ENCODE data around the gene GLDC.

DNA sequence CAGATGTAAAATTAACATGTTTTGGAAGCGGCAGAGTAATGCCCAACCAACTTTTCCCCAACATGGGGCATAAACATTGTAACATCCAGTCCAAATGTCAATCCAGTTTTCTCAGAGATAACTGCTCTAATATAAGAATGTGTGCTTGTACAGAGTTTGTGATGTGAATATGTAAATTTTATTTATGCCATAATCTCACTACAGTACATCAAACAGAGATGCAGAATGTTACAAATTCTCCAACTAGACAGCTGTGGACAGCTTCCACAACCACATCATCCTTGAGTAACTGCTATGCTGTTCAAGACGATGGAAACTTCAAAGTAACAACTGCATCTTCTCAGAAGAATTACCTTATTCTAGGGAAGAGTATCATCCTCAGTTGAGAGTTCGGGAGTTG lies 109.9 kb downstream of the GLDC start:
- TF ChIP-seq SIN3A (IDR thresholded peaks at IDR 0.05; ENCODE audit: borderline replicate concordance, insufficient read depth, low read length) = no peak
- TF ChIP-seq, protein P1, sequence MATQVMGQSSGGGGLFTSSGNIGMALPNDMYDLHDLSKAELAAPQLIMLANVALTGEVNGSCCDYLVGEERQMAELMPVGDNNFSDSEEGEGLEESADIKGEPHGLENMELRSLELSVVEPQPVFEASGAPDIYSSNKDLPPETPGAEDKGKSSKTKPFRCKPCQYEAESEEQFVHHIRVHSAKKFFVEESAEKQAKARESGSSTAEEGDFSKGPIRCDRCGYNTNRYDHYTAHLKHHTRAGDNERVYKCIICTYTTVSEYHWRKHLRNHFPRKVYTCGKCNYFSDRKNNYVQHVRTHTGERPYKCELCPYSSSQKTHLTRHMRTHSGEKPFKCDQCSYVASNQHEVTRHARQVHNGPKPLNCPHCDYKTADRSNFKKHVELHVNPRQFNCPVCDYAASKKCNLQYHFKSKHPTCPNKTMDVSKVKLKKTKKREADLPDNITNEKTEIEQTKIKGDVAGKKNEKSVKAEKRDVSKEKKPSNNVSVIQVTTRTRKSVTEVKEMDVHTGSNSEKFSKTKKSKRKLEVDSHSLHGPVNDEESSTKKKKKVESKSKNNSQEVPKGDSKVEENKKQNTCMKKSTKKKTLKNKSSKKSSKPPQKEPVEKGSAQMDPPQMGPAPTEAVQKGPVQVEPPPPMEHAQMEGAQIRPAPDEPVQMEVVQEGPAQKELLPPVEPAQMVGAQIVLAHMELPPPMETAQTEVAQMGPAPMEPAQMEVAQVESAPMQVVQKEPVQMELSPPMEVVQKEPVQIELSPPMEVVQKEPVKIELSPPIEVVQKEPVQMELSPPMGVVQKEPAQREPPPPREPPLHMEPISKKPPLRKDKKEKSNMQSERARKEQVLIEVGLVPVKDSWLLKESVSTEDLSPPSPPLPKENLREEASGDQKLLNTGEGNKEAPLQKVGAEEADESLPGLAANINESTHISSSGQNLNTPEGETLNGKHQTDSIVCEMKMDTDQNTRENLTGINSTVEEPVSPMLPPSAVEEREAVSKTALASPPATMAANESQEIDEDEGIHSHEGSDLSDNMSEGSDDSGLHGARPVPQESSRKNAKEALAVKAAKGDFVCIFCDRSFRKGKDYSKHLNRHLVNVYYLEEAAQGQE (IDR thresholded peaks at IDR 0.05; ENCODE audit: insufficient read depth in 1 of 2, low read depth in 2 of 2, low read length in 2 of 2) = no peak
- TF ChIP-seq TAF1 (IDR thresholded peaks at IDR 0.05; ENCODE audit: borderline replicate concordance, insufficient read depth, low read length) = no peak
